G401.6 (cell line): ENCODE data around the gene DNPH1.

Source experiments
- FAIRE-seq: peaks from 2 replicates; lab custom pipeline; 2012; peaks lifted over from hg19 to GRCh38; lab: Jason Lieb, UNC

Gene DNPH1

DNA sequence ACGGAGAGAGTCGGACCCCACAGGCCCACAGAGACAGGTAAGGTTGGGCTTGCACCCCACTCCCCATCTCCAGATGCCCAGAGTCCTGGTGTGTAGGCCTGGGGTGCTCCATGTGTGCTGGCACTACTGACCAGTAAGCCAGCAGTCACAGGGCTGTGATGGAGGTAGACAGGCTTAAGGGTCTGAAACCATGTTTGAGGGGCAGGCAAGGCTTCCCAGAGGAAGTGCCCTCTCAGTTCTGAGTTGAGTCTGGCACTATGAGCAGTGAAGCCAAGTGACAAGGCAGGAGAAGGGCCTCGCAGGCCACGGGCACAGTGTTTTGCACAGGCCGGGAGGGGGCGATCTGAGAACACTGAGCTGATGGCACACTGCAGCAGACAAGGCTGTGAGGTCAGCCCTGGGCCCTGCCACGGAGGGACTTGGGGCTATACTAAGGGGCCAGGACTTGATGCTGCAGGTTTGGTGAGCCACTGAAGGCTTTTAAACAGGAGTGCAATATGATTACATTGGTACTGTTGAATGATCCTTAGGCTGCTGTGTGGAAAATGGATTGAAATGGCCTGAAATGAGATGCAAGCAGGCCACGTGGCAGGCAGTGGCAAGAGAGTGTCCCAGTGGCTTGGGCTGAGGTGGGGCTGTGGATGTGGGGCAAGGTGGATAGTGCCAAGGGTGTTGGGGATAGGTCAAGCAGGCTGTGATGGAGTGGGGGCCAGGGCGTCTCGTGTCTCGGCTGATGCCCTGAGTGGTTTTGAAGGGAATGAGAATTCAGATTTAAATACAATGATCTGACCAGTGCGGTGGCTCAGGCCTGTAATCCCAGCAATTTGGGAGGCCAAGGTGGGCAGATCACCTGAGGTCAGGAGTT, 34.3 kb upstream of the DNPH1 start:
- peak; percentile 69 for FAIRE-seq

DNA sequence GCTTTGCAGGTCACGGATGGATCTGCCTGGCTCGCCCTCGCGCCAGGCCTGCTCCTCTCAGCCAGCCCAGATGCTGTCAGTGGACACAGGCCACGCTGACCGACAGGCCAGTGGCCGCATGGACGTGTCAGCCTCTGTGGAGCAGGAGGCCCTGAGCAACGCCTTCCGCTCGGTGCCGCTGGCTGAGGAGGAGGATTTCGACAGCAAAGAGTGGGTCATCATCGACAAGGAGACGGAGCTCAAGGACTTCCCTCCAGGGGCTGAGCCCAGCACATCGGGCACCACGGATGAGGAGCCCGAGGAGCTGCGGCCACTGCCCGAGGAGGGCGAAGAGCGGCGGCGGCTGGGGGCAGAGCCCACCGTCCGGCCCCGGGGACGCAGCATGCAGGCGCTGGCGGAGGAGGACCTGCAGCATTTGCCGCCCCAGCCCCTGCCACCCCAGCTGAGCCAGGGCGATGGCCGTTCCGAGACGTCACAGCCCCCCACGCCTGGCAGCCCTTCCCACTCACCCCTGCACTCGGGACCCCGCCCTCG, 33.6 kb upstream of the DNPH1 start:
- no peak for FAIRE-seq

DNA sequence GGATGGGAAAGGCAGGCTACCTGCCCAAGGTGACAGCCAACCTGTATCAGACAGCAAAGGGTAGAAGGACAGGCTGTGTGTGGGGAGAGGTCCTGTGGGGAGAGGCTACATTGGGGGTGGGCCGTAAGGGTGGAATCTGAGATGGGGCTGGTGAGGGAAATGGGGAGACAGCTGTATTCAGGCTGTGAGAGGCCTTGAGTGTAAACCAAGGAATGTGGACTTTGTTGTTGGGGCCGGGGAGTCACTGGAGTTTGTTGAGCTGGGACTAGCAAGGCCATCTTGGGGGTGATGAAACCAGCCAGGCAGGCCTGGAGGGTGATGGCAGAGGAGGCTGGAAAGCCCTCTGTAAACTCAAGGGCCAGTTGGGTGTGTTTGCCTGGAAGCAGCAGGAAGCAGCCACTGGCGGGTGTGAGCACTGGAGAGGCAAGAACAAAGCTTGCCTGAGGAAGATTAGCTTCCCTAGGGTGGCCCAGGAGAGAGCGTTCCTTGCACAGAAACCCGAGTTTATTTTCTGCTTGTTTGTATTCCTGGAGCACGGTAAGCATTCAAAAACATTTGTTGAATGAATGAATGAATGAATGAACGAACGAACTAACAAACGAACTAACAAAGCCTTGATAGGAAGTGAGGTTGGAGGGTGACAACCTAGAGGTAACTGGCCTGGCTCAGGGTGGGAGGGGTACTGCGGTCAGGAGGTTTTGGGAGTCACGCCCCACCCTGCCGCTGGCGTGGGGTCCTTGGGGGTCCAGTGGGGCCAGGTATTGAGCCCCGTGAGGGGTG, 32.9 kb upstream of the DNPH1 start:
- FAIRE-seq, result no peak

DNA sequence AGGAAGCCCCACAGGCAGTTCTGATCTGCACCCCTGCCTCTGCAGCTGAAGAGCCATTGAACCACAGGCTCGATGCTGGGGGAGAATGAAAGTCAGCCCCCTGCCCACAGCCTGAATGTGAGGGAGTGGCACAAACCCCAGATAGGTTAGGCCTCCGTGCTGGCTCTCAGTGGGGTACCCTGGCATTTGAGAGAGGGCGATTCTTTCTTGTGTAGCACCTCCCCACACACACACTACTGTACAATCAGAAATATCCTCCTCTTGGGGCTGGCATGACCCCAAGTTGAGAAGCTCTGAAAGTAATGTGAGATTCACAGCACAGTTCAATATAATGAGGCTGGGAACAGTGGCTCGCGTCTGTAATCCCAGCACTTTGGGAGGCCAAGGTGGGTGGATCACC, 31.9 kb upstream of the DNPH1 start:
- FAIRE-seq, result no peak

DNA sequence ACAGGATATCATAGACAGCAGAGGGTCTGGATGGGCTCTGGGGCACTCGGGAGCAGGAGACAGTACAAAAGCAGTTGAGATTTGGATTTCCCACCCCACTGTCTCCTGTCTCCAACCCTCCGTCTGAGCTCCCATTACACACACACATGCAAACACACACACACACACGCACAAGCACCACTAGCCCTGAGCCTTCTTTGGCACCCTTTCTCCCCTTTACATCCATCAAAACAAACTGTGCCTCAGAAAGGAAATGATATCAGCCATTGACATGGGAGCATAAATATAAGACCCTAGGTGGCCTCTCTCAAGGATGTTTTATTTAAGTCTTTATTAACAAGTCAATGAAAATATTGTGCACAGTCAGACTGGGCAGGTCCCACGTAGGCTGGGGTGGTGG, 31.5 kb upstream of the DNPH1 start:
- FAIRE-seq, result no peak

DNA sequence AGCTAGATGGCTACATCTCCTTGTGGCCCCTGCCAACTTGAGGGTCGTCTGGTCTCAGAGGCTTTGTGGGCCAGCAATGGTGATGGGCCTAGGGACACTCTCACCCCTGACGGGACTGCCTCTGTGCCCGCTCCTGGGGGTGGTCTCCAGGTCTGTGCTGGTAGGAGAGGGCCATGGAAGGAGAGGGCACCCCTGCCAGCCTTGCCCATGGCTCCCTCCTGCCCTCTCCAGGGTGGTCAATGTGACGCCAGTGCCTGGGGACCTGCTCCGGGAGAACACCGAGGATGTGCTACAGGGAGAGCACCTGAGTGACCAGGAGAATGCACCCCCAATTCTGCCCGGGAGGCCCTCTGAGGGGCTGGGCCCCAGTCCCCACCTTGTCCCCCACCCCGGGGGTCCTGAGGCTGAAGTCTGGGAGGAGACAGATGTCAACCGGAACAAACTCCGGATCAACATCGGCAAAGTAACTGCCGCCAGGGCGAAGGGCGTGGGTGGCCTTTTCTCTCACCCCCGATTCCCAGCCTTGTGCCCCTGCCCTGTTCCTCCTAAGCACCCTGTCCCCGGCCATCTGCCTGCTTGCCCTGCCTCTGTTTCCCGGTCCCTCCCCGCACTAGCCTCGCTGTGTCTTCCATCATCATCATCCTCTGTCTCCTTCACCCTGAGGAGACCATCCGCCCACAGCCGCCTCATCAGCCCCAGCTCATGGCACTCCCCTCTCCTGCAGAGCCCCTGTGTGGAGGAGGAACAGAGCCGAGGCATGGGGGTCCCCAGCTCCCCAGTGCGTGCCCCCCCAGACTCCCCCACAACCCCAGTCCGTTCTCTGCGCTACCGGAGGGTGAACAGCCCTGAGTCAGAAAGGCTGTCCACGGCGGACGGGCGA, 29.8 kb upstream of the DNPH1 start:
- no peak for FAIRE-seq

DNA sequence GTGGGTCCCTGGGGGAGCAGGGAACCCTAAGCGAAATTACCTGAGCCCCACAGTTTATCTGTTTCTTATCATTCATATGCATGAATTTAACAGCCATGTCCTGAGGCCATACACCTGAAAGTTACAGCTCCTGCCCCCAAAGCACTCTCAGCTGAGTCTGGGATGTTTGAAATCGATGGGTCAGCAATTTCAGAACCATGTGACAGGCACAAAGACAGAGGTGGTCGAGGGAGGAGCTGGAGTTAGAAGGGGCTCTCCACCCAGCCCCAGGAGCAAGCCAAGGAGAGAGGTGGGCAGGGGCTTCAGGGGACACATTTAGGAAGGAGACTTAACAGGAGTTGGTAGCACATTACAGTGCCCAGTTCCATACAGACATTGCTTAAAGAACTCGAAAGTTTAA, 28.9 kb upstream of the DNPH1 start:
- FAIRE-seq, result no peak

DNA sequence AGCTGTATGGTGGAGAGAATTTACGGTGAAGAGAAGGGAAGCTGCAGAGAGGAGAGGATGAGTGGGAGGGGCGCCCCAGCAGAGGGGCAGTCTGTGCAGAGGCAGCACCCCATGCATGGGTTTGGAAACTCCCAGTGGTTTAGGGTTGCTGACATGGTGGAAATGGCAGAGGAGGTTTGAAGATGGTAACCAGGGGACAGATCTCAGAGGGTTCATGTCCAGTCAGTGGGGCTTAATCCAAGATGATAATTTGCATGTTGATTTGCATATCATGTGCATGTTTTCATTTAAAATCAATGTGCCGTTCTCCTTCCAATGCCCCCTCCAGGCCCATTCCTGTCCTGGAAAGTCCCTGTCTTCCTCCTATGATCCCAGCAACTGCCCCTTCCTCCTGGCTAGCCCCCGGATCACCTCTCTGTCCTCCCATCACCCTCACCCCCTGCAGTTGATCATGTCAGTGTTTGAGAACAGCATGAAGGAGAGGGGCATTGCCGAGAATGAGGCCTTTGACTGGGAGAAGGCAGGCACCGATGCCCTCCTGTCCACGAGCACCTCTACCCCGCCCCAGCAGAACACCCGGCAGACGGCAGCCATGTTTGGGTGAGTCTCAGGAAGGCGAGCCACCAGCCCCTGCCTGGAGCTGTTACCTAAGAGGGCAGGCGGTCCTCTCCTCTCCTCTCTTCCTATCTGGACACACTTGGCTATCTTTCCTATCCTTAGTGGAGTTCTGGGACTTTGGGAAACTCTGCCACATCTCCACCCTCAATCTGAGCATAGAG, 28.3 kb upstream of the DNPH1 start:
- FAIRE-seq, result no peak

DNA sequence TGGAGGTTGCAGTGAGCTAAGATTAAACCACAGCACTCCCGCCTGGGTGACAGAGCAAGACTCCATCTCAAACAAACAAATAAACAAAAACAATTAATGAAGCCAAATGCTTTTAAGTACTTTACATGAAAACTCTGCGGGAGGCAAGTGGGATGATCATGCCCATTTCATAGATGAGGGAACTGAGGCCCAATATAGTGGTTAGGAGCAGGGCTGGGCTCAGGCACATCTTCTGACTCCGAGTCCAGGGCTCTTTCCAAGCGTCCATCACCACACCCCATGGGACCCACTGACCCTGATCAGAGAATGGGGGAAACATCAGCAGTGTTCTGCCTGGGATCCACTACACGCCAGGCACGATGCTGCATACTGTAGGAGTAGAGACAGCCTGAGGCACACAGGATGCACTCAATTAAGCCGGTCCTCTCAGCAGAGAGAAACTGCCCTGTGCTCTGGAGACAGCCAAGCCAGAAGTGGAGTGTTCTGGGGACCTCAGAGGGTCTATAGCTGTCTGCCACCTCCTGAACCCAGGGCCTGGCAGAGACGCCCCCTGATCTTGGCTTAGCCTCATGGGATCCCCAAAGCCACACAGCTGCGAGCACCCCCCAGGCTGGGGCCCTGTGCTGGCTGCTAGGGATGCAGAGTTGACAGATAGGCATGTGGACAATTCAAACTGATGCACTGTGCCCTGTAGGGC, 27.5 kb upstream of the DNPH1 start:
- no peak for FAIRE-seq

DNA sequence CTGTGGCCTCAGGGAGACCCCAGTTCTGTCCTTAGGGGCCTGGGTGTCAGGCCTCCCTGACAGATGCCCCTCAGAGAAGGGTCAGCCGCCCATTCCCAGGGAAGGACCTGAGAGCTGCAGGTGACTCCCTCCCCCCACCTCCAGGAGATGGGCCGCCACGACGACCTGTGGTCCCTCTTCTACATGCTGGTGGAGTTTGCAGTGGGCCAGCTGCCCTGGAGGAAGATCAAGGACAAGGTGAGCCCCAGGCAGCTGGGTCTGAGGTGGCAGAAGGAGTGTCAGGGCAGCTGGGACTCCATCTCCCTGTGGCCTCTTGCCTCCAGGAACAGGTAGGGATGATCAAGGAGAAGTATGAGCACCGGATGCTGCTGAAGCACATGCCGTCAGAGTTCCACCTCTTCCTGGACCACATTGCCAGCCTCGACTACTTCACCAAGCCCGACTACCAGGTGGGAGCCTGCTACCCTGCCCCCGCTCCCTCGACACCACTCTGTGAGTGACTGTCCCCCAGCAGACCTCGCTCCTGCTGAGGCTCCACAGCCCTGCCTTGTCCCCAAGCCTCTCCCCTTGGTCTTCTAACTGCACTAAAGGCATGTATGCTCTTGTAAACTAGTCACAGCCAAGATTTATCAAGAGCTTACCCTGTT, 26.2 kb upstream of the DNPH1 start:
- FAIRE-seq, result no peak

DNA sequence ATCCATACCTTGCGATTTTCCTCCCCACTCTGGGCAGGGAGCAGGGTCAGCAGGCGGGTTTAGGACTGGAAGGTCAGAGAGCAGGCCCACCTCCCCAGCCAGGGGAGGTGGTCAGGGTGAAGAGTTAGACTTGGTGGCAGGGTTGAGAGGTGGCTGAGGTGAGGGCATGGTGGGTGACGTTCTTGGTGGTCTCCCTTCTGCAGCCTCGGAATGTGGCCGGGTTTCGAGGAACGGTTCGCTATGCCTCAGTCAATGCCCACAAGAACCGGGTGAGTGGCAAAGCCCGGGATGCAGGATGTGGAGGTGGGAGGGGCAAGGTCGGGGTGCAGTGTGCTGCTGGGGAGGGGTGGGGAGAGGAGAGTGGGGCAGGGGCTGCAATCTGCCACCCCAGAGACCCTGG, 25.6 kb upstream of the DNPH1 start:
- FAIRE-seq, result no peak

DNA sequence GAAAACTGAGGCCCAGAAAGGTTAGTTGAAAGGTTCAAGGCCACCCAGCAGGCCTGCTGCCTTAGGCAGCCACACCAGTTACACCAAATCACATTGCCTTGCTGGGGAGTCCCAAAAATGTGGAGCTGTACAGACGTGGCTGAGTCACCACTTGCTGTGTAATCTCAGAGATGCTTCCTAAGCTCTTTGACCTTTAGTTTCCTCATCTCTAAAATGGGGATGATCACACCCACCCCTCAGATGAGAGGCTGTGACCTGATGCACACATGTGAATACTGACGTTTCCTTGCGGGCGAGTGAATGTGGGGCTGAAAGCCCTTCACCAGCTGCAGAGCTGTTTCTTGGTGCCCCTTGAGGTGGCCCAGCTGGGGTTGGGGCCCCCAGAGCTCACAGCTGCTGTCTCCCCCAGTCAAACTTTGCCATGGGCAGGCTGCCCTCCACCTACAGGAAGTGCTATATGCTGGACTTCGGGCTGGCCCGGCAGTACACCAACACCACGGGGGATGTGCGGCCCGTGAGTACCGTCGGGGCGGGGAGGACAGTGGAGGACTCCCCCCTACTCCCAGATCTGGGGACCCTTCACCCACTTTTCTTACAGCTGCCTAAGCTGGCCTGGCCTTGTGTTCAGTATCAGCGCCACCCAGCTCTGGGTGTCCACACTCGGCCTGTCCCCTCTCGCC, 25.0 kb upstream of the DNPH1 start:
- no peak for FAIRE-seq

DNA sequence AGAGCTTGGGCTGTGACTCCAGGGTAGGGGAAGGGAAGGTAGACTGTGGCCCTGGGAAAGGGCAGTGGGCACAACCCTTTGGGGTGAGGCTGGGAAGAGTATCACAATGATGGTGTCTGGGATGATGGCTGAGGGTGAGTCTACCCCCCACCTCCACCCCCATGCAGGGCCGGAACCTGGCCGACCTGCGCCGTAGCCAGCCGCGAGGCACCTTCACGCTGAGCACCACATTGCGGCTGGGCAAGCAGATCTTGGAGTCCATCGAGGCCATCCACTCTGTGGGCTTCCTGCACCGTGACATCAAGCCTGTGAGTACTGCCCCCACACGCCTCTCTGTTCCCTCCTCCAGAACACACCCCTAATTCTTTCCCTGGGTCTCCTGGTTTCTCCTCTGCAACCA, 24.1 kb upstream of the DNPH1 start:
- no peak for FAIRE-seq

DNA sequence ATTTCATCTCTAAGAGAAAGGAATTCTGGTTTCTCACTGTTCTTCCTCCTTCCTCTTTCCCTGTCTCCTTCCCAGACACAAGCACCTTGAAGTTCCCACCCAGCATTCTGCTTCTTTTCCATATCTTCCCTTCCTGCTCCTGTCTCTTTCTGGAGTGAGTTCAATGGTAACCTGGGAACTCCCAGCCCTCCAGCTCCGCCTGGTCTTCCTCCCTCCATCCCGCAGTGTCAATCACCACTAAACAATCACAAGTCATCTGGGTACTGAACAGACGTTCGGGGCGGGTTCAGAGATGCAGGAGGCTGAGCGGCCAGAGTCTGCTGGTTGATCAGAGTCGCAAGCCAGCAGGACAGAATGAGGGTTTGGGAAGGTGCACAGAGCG, 21.7 kb upstream of the DNPH1 start:
- FAIRE-seq, result no peak

DNA sequence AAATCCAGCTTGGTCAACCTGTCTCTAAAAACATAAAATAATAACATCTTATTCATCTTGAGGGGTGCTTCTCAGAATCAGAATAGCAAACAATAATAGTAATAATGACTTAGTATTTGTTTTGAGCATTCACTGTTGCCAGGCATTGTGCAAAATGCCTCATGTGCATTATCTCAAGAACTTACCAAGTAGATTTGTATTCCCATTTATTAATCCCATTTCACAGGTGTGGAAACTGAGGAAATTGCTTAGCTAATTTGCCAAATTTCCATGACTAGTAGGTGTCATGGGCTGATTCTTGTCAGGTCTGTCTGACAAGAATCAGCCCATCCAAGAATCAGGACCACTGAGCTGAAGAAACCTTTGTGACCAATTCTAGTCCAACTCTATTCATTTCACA, 19.5 kb upstream of the DNPH1 start:
- no peak for FAIRE-seq

DNA sequence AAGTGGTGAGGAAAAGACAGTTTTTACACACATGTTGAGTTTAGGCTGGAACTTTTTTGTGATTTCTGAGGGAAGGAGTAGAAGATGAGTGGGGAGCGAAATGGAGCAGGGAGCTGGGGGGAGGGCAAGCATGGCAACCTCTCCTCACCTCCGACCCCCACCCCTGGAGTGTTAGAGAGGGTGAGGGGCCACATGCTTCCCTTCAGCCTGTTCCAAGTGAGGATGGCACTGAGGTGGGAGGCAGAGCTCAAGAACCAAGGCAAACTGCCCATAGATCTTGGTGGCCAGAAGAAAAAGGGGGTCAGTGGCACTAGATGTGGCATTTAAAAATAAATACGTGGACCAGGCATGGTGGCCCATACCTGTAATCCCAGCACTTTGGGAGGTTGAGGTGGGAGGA, 18.8 kb upstream of the DNPH1 start:
- no peak for FAIRE-seq

DNA sequence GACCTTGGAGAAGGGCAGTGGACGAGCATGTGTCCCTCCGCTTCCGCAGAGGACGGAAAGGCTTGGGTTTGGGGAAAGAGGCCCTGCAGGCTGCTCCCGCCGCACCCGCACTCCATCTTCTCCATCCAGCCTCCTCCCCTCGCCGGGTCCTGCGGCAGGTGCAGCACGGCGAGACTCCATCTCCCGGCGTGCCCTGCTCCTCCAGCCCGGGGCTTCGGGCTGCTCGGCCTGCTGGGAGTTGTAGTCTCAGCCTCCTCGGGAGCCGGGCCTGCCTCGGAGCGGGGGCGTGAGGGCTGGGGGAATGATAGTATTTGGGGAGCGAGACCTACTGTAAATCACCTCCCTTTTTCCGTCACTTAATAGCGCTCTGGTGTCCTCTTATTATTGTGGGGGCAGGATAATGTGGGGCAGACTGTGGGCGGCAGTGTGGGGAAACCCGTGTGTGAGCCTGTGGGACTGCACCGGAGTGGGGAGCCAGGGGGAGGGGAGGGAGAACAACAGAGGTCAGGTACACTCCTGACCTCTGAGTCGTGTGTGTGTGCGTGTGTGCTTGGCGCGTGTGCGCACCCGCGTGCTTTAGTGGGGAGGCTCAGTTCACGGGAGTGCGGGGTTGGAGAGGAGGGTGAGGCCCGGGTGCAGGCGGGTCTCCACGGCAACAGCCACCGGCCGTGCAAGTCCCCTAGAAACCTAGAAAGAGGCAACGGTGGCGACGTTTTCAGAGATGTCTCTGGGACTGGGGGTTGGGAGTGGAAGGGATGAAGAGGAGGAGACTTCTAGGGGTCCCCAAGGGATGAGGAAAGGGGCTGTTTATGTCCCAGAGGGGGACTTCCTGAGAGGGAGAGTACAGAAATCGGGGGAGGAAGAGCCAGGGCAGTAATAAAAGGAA, 18.1 kb upstream of the DNPH1 start:
- FAIRE-seq, result no peak

DNA sequence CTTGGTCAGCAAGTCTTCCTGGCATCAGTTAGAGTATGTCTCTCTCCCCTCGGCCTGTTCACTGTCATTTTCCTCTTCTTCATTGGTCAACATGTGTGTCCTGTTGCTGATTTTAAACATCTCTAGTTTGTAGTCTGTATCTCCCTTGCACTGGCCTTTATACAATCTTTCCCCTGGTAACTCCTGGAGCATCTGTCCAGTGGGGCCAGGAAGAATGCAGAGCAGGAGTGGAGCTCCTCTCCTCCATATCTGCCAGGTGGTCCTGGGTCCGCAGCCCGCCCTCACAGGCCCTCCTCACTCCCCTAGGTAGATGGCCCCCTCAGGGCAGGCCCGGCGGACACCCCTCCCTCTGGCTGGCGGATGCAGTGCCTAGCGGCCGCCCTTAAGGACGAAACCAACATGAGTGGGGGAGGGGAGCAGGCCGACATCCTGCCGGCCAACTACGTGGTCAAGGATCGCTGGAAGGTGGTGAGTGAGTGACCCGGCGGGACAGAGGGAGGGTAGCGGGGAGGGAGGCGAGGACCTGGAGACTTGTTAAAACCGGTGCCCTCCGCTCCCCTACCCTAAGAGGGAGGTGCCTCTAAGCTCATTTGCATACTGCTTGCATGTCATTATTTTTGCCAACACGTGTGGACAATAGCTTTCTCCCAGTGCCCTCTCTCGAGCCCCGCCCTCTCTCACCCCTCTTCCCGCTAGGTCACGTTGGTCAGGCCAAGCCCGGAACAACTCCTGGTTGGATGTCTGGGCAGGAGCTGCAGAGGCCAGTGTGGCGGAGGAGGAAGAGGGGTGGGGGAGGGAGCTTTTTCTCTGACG, 17.2 kb upstream of the DNPH1 start:
- no peak for FAIRE-seq
